ENCODE data around the gene OR52N2. TPM values are rescaled to one million over a fixed set of nuclear protein-coding genes. Genes with fewer than 3 reads are reported as not detected.

Gene OR52N2
- not detected for total RNA-seq
- long read RNA-seq = 0 reads

DNA sequence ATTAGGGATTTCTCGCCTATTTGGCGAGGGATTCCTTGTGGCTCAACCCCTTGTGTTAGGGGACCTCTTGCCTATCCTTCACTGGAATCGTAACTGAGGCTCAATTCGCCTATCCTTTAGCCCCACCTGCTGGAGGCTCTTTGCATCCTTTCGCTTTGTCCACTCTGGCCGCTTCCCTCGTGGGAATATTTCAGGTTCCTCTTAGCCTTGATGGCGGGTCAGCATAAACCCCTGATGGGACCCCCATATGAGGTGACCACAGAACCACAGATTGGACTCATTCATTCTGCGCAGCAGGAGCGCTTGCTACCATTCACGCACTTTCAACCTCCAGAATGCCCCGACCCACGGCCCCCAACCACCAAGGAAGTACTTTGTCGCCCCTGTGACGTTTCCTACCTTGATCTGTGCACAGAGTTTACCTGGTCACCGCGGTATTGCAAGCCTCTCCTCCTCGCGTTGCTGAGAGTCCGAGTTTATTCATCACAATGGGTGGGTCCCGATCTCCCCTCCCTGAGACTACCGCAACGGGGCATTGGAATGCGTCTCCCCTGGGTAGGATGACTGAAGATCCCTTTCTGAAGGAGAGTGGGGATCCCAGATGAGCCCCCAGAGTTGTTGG is at the start of gene OR52N2:
Gene OR52N2 (plus strand): TSS at position 425 of the 622 bp plus-strand sequence. CDS start 11,412 bp downstream, outside the sequence.
- intact Hi-C loops (cut with DNase I) = loop anchor here (2.0 to 5.0 kb wide), 4 partner anchors 332 to 1181 kb away; no protein-coding TSS in a partner anchor
- ATAC-seq (peak; percentile 94 to 97), DNase-seq (peak; percentile 72)

DNA sequence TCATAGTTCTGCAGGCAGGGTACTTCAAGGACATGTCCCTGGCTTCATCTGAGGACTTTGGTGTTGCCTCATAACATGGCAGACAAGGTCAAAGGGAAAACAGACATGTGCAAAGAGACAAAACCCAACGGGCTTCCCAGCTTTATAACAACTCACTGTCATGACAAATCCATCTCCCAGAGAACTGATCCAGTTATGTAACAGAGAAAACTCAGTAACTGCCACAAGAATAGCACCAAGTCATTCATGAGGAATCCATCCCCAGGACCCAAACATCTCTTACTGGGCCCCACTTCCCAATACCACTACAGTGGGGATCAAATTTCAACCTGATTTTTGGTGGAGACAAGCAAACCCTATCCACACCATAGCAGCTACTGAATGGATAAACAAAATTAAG is 41.7 kb upstream of the OR52N2 start:
- no peak for DNase-seq
- intact Hi-C loops (cut with DNase I) = no loop called here

DNA sequence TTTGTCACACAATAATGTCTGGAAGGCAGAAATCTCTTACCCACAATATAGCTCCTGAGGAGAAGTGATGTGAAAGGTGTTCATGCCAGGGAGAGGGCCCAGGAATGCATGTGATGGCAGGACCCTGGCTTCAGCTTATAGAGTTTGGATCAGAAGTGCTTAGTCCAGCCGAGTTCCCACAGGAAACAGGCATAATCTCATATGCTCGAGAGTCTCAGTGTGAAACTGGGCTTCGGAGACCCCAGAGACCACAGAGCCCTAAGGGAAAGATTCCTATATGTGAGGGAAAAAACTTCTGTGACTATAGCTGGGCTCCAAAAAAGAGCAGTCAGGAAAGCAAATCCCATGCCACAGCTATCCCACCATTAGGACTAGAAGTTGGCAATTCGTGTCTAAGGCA is 25.5 kb upstream of the OR52N2 start, which contains the start of gene OR52N5:
Gene OR52N5 (minus strand): TSS at position 101 of the 400 bp plus-strand sequence. CDS start 4,721 bp downstream, outside the sequence.
- DNase-seq (no peak), ATAC-seq (no peak)
- intact Hi-C loops (cut with DNase I) = no loop called here

More for the DNA sequence above, 41.7 kb upstream of the OR52N2 start:
- no peak for ATAC-seq

DNA sequence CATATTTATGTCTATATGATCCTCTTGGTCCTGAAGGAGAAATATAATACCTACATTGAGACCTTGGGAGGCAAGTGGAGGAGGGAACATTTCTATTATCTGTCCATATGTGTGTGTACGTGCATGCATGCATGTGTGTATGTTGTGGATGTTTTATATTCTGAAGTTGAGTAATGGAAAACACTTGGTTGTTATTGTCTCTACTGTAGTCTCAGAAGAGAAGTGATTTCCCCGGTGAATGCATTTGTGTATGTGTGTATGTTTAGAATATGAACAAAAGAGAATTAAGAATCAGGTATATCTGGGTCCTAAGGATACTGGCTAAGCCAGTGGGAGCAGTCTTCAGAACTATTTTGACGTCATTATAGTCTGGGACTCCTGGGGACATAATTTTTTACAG is 17.6 kb upstream of the OR52N2 start, which contains the start of gene OR52N1:
Gene OR52N1 (minus strand): TSS at position 101 of the 400 bp plus-strand sequence. CDS start 2,449 bp downstream, outside the sequence.
- ATAC-seq (no peak), DNase-seq (no peak)
- intact Hi-C loops (cut with DNase I) = no loop called here

DNA sequence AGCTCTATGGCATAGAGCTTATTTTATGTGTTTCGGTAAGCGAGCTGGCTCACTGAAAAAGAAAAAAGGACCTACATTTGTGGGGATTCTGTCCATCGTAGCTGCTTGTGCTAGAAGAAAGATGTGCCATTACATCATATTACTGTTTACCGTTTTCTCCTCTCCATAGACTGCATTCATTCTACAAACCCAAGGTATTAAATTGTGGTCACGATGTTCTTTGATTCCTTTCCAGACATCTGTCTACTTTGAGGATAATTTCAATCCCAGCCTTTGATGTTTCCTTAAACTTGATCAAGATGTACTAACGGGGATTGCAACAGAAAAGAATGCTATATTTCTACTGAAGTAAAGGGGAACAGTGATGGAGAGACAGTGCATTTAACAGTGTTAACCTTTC is 12.2 kb upstream of the OR52N2 start:
- ATAC-seq (no peak), DNase-seq (no peak)
- intact Hi-C loops (cut with DNase I) = no loop called here

DNA sequence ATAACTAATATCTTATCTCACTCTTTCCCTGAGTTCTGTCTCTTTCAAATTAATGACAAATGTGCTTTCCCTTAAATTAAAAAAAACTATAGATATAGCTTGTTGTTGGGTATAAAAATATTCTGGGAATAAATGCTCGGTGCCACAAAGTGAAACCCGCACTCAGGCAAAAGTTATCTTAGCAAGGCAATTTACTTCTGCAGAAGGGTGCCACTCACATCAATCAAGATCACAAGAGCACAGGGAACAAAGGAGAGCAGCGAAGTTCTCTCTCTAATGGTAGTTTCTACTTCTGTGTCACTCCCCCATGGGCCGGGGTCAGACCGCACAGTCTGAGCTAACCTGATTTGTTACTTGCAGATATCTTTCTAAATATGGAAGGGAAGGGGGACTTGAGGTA is 4.7 kb upstream of the OR52N2 start:
- intact Hi-C loops (cut with DNase I) = no loop called here
- no peak for DNase-seq
- ATAC-seq = no peak

DNA sequence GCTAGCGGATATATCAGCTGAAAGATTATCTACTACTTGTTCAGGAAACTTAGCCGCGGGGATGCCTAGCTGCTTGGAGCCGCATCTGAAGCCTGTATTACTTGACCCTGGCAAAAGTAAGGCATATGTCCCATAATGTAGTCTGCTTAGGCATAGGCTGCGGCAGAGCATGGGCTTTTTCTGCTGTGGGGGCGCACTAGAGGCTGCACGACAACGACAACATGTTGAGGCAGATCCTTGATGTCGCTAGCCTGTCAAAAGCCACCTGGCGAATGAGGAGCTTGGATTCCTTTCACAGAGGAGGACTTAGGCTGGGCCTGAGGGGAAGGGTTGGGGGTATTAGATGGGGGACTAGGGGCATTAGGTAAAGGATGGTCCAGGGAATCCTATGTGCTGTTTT is 1.1 kb upstream of the OR52N2 start:
- intact Hi-C loops (cut with DNase I) = loop anchor here (5.0 kb wide), 3 partner anchors 335 to 1180 kb away; no protein-coding TSS in a partner anchor
- DNase-seq = no peak
- no peak for ATAC-seq

DNA sequence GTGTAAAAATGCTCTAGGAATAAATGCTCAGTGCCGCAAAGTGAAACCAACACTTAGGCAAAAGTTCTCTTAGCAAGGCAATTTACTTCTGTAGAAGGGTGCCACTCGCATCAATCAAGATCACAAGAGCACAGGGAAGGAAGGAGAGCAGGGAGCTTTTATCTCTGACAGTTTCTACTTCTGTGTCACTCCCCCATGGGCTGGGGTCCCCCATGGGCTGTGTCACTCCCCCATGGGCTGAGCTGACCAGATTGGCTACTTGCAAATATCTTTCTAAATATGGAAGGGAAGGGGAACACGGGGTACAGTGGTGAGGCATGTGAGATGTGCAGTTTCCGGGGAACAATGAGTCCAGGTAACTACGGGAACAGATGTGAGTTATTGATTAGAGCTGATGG is 397 bp downstream of the OR52N2 start:
- ATAC-seq = no peak
- intact Hi-C loops (cut with DNase I) = loop anchor here (2.0 to 5.0 kb wide), 4 partner anchors 332 to 1182 kb away; no protein-coding TSS in a partner anchor
- DNase-seq = no peak

DNA sequence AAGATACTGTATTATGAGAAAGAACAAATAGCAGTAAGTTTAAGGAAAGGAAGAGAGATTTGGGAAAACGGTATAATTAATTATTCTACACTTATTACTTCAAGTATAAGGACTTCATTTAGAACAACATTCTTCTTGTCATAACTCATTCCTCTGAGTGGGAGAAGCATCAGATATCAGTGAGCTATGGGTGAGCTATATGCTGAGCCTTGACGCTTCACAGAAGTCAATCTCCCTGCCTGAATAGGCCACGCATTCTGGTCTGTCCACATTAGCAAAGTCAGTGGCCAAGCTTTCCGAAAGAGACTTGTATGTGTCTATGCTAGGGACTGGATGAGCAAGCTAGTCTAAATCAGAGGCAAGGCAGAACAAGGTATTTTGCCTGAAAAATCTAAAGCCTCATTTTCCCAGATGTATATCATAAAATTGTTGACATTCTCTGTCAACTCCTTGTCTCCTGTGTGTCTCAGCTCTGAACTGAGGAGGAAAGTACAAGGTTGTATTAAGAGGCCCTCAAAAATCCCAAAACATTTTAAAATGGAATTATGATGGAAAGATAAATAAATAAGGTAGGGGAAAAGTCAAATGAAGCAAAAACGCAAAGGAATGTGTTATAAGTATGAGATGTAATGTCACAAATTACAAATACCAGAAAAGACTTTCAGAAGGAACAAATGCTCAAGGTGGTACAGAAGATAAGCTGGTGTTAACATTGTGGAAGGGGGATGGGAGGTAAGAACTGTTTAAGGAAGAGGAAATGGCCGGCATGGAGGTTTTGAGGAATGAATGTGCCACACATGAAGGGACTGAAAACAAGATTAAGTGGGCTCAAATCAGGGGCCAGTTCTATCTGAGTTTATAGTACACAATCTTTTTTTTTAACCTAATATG is 1.4 kb downstream of the OR52N2 start:
- ATAC-seq (no peak), DNase-seq (no peak)
- intact Hi-C loops (cut with DNase I) = loop anchor here (2.0 to 5.0 kb wide), 4 partner anchors 333 to 1183 kb away; no protein-coding TSS in a partner anchor

DNA sequence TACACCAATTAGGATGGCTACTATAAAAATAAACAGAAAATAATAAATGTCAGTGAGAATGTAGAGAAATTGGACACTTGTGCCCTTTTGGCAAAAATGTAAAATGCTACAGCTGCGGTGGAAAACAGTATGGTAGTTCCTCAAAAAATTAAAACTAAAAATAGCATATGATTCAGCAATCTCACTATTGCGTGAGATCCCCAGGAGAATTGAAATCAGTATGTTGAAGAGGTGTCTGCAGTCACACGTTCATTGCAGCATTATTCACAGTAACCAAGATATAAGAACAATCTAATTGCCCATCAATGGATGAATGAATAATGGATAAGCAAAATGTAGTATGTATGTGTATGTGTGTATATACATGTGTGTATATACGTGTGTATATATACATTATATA is 6.8 kb downstream of the OR52N2 start:
- no peak for DNase-seq
- ATAC-seq = no peak
- intact Hi-C loops (cut with DNase I) = no loop called here

DNA sequence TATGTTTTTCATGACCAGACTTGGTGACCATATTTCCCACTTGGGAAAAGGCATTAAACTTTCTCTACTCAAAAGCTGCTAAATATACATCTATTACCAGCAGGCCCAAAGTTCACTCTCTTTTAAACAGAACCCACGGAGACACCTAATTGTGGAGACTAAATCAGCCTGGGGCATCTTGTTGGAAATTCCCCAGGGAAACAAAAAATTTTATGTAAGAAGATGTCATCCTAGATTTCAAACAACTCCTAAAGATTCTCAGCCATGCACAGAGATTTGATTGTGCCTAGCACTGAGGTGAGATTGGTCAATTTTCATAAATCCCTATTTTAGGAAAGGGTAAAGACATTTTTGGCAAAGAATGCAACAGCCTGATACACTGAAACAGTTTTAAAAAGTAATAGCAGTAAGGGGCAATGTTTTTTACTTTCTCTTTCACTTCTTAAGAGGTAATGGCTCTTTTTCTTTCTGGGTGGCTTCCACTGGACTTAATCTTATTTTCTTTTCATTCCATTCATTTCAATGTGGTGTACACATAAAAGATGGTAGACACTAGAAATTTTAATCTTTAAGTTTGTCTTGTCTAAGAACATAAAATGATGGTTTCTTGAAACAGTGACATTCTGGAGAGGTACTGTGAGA is 9.6 kb downstream of the OR52N2 start:
- DNase-seq (no peak), ATAC-seq (no peak)
- intact Hi-C loops (cut with DNase I) = no loop called here

DNA sequence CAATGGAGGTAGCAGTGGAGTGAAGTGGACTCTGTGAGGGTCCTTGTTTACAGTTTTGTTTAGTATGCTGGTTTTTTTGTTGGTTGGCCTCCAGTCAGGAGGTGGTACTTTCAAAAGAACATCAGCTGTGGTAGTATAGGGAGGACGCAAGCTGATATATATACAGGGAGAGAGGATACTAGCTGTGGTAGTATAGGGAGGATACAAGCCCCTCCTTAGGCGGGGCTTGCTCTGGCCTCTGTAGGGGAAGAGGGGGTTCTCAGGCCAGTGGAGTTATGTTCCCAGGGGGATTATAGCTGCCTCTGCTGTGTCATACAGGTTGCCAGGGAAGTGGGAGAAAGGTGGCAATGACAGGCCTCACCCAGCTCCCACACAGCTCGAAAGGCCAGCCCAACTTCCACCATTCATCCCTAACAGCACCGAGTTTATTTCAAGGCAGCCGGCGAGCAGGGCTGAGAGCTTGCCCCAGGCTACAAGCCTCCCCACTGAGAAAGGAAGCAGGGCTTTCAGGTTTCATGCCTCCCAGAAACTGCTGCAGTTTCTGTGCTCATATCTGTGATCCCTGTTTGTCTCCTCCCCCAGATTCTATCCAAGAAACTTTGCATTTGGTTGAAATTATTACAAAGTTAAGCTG is 22.6 kb downstream of the OR52N2 start:
- DNase-seq (no peak), ATAC-seq (no peak)
- intact Hi-C loops (cut with DNase I) = no loop called here

DNA sequence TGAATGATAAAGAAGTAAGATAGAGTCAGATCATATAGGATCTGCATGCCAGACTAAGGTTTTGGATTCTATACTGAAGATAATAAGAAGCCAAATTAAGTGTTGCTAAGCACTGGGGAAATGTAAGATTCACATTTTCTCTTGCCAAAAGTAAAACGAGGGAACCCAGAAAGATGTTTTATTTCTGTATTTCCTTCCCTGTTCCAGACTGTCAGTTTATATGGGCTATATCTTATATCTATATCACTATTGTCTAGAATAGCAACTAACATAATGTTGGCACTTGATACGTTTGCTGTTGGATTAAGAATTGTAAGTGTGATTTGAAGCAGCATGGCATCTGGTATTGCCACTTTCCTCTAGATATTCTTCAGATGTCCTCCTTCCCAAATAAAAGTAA is 24.7 kb downstream of the OR52N2 start:
- ATAC-seq (no peak), DNase-seq (no peak)
- intact Hi-C loops (cut with DNase I) = no loop called here

DNA sequence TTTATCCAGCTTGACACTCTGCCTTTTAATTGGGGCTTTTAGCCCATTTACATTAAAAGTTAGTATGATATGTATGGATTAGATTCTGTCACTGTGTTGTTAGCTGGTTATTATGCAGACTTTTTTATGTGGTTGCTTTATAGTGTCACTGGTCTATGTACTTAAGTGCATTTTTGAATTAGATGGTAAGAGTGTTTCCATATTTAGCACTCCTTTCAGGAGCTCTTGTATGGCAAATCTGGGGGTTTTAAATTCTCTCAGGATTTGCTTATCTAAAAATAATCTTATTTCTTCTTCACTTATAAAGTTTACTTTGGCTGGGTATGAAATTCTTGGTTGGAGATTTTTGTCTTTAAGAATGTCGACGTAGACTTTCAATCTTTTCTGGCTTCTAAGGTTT is 29.0 kb downstream of the OR52N2 start:
- intact Hi-C loops (cut with DNase I) = no loop called here
- DNase-seq (no peak), ATAC-seq (no peak)

DNA sequence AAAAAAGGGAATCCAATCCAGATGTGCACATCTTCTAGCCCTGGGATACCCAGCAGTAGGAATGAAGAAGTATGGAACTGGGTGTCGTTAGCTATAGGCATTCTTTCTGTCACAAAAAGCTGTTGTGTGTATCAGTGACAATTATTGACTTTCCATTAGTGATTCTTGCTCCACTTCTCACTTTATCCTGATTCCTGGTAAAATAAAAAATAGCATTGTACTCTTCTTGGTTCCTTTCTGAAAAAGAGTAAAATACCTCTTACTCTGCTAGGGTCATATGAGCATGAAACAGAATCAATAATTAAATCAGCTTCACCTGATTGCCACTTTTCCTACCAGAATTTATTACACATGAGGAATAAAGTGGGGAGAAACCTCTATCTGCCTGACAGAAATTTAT is 33.1 kb downstream of the OR52N2 start, which contains the start of gene OR52E6:
Gene OR52E6 (minus strand): TSS at position 101 of the 400 bp plus-strand sequence. CDS start 0 bp downstream, at position 101.
- DNase-seq (no peak), ATAC-seq (no peak)
- intact Hi-C loops (cut with DNase I) = no loop called here

DNA sequence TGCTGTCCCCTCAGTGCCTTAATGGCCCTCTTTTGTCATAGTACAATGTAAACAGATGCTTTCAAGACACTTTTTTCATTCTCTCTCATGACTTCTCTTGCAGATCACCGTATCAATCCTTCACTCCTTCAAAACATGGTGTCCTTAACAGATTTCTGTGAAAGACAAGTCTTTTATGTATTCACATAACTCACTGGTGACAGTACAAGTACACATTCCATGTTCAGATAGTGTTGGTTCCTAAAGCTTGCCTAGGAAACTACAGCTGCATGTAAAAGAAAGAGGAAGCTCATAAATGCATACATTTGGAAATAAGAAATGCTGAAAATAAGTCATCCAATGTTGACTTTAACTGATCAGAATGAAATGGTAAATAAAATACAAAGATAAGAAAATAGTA is 38.0 kb downstream of the OR52N2 start:
- no peak for DNase-seq
- intact Hi-C loops (cut with DNase I) = no loop called here

DNA sequence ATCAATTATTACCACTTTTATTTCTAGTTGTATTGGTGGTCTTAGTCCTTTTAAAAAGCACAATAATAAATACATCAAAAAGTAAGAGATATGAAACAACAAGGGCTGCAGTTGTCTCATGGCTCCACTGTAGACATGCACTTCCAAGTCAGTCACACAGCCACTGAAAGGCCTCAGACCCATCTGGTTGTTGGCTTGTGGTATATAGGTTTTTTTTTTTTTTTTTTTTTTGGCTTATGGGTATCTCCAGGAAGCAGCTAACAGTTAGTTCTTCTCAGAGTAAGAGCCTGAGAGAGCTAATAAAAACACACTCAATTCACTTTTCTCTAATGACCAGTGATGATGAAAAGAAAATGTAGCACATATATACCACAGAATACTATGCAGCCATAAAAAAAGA is 39.0 kb downstream of the OR52N2 start:
- no peak for ATAC-seq
- intact Hi-C loops (cut with DNase I) = no loop called here
- DNase-seq = no peak

More for the DNA sequence above, 38.0 kb downstream of the OR52N2 start:
- no peak for ATAC-seq

DNA sequence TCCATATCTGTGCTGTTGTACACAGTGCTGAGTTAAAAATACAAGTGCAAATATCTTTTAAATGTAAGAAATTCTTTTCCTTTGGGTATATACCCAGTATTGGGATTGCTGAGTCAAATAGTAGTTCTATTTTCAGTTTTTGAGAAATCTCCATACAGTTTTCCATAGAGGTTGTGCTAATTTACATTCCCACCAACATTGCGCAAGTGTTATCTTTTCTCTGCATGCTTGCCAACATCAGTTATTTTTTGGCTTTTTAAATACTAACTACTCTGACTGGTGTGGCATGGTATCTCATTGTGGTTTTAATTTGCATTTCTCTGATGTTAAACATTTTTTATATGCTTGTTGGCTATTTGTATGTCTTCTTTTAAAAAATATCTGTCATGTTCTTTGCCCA is 42.3 kb downstream of the OR52N2 start:
- ATAC-seq = no peak
- intact Hi-C loops (cut with DNase I) = no loop called here
- no peak for DNase-seq

DNA sequence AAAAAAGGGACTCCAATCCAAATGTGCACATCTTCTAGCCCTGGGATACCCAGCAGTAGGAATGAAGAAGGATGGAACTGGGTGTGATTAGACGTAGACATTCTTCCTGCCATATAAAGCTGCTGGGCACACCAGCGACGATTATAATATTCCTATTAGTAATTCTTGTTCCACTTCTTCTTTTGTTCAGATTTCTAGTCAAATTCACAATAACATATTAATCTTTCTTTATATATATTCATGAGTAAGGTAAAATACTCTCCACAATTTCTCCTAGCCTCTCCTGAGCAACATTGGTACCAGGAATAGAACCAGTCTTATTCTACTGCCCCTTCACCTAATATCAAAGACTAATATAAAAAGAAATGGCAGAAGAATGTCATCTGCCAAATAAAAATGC is 48.9 kb downstream of the OR52N2 start, which contains the start of gene OR52E8:
Gene OR52E8 (minus strand): TSS at position 101 of the 400 bp plus-strand sequence. CDS start 0 bp downstream, at position 101.
- DNase-seq (no peak), ATAC-seq (no peak)
- intact Hi-C loops (cut with DNase I) = no loop called here

Data from left cardiac atrium (tissue), 4 donors.